HG03066 (cell line): ENCODE measurements around the gene GNB1L.

Experiments used
- ATAC-seq: cut with Tn5 transposase; IDR thresholded peaks from one replicate; pipeline ENCODE4 v1.9.1; 2021; ENCODE audit warnings: low read depth; ENCODE audit not compliant: unreplicated experiment

GNB1L gene

GRCh38 chr22:19755145-19755710, 99.4 kb downstream of the GNB1L start:
- no peak for ATAC-seq

- ATAC-seq = no peak
Observed at GRCh38 chr22:19754701-19755144, 100.0 kb downstream of the GNB1L start.

- ATAC-seq = no peak
Observed at GRCh38 chr22:19753996-19754700, 100.5 kb downstream of the GNB1L start.

- no peak for ATAC-seq
Observed at GRCh38 chr22:19753090-19753842, 101.4 kb downstream of the GNB1L start.

- ATAC-seq = no peak
Observed at GRCh38 chr22:19751497-19752245, 103.0 kb downstream of the GNB1L start.

GRCh38 chr22:19750507-19751490, 103.9 kb downstream of the GNB1L start:
- ATAC-seq = no peak

- no peak for ATAC-seq
Observed at GRCh38 chr22:19749876-19750275, 104.8 kb downstream of the GNB1L start.

GRCh38 chr22:19748991-19749664, 105.5 kb downstream of the GNB1L start:
- ATAC-seq = no peak

GRCh38 chr22:19748139-19748538, 106.5 kb downstream of the GNB1L start:
- ATAC-seq = no peak

GRCh38 chr22:19747551-19747950, 107.1 kb downstream of the GNB1L start:
- ATAC-seq = no peak

- ATAC-seq = no peak
Observed at GRCh38 chr22:19746726-19747125, 107.9 kb downstream of the GNB1L start.

- no peak for ATAC-seq
Observed at GRCh38 chr22:19745155-19746101, 109.2 kb downstream of the GNB1L start.

- ATAC-seq = no peak
Observed at GRCh38 chr22:19744350-19745006, 110.2 kb downstream of the GNB1L start.

- ATAC-seq = no peak
Observed at GRCh38 chr22:19743651-19744050, 111.0 kb downstream of the GNB1L start.

GRCh38 chr22:19743081-19743480, 111.6 kb downstream of the GNB1L start:
- no peak for ATAC-seq

- ATAC-seq = no peak
Observed at GRCh38 chr22:19742160-19743066, 112.3 kb downstream of the GNB1L start.

- no peak for ATAC-seq
Observed at GRCh38 chr22:19741053-19741452, 113.6 kb downstream of the GNB1L start.
